NB4 (cell line): ENCODE data around the gene EIF4G3.

Experiments
- CTCF ChIP-seq: IDR thresholded peaks from one replicate; pipeline ENCODE4 v1.5.1; 2012; ENCODE audit warnings: low read depth, low read length
- MAX ChIP-seq: IDR thresholded peaks from 2 replicates; pipeline ENCODE4 v1.6.1; 2011; ENCODE audit warnings: low read depth, low read length
- POLR2A ChIP-seq: IDR thresholded peaks from 2 replicates; pipeline ENCODE4 v1.6.1; 2011; ENCODE audit warnings: mild to moderate bottlenecking; ENCODE audit not compliant: insufficient read length; ENCODE audit errors: extremely low read depth

GRCh38 chr1:21139601-21140000 lies 37.1 kb downstream of the EIF4G3 start:
- TF ChIP-seq CTCF (no peak), MAX (no peak), POLR2A (no peak)
